Mesendoderm (in vitro differentiated cells): ENCODE measurements around the gene HRH1.
"Not testable (repeated sequence)": the region's sequence is repeated elsewhere in the genome, so short reads cannot be mapped to it uniquely, and the experiment has no call there.

Experiments used
- DNase-seq: peaks from one replicate; pipeline ENCODE4 v3.0.0; 2013
- H2AK5ac ChIP-seq: 2 replicates; pipeline ENCODE4 v1.6.1; 2013; ENCODE audit warnings: low read length, inconsistent platforms
- H2BK120ac ChIP-seq: 2 replicates; pipeline ENCODE4 v1.6.1; 2013; ENCODE audit warnings: low read depth, mild to moderate bottlenecking, low read length, moderate library complexity, mixed read lengths
- H2BK15ac ChIP-seq: replicated peaks from 2 replicates; pipeline ENCODE4 v1.6.1; 2013; ENCODE audit warnings: low read depth, mild to moderate bottlenecking, moderate library complexity
- H2BK5ac ChIP-seq: 2 replicates; pipeline ENCODE4 v1.6.1; 2013; ENCODE audit warnings: low read length, inconsistent platforms
- H3K18ac ChIP-seq: 2 replicates; pipeline ENCODE4 v1.6.1; 2013; ENCODE audit warnings: mild to moderate bottlenecking, low read length, mixed read lengths
- H3K23ac ChIP-seq: one replicate; pipeline ENCODE4 v1.6.1; 2013; ENCODE audit warnings: low read length
- H3K27ac ChIP-seq: 2 replicates; pipeline ENCODE4 v1.5.1; 2013; ENCODE audit warnings: low read depth, mild to moderate bottlenecking, inconsistent platforms, low read length, moderate library complexity
- H3K27me3 ChIP-seq: 2 replicates; pipeline ENCODE4 v1.6.1; 2013; ENCODE audit warnings: low read length, control low read depth, mild to moderate bottlenecking, inconsistent platforms; ENCODE audit not compliant: insufficient read depth, poor library complexity
- H3K36me3 ChIP-seq: 2 replicates; pipeline ENCODE4 v1.6.1; 2013; ENCODE audit warnings: low read length, inconsistent platforms; ENCODE audit not compliant: control insufficient read depth, insufficient read depth
- H3K4ac ChIP-seq: one replicate; pipeline ENCODE4 v1.6.1; 2013; ENCODE audit warnings: low read depth, mild to moderate bottlenecking, low read length, moderate library complexity
- H3K4me1 ChIP-seq: 2 replicates; pipeline ENCODE4 v1.6.1; 2013; ENCODE audit warnings: low read depth, low read length, inconsistent platforms; ENCODE audit not compliant: control insufficient read depth
- H3K4me2 ChIP-seq: 2 replicates; pipeline ENCODE4 v1.6.1; 2013; ENCODE audit warnings: low read length
- H3K4me3 ChIP-seq: 2 replicates; pipeline ENCODE4 v1.5.1; 2013; ENCODE audit warnings: mild to moderate bottlenecking, low read length
- H3K56ac ChIP-seq: one replicate; pipeline ENCODE4 v1.6.1; 2013; ENCODE audit warnings: low read length
- H3K79me1 ChIP-seq: 2 replicates; pipeline ENCODE4 v1.6.1; 2013; ENCODE audit warnings: low read length, inconsistent platforms
- H3K79me2 ChIP-seq: 2 replicates; pipeline ENCODE4 v1.6.1; 2013; ENCODE audit warnings: mild to moderate bottlenecking, low read length; ENCODE audit not compliant: control insufficient read depth, insufficient read depth
- H3K9ac ChIP-seq: 2 replicates; pipeline ENCODE4 v1.6.1; 2013; ENCODE audit warnings: low read length, inconsistent platforms
- H4K5ac ChIP-seq: one replicate; pipeline ENCODE4 v1.6.1; 2013; ENCODE audit warnings: low read length
- H4K8ac ChIP-seq: one replicate; pipeline ENCODE4 v1.6.1; 2013; ENCODE audit warnings: low read depth, mild to moderate bottlenecking, control low read depth, low read length, moderate library complexity
- WGBS: extraction: QIAGEN DNeasy Blood & Tissue Kit; methylation state at CpG from one replicate; pipeline ENCODE4 v1.1.7; 2013; ENCODE audit warnings: low lambda C conversion rate, missing lambda C conversion rate; ENCODE audit not compliant: insufficient coverage; ENCODE audit errors: extremely low coverage; 5-methylcytosine and 5-hydroxymethylcytosine counted together

HRH1 gene

GRCh38 chr3:11162401-11163345 lies 8.4 kb downstream of the HRH1 start:
- H3K18ac ChIP-seq, result no peak overlapping the region
- H2BK120ac ChIP-seq, result no peak overlapping the region
- no peak overlapping the region for H2BK15ac ChIP-seq
- no peaks in the 10 kb centered on the region for H3K36me3 ChIP-seq
- H3K4me1 ChIP-seq, result no peaks in the 10 kb centered on the region
- H2BK5ac ChIP-seq, result no peak overlapping the region
- no peak for DNase-seq
- H3K56ac ChIP-seq, result no peak overlapping the region
- no peaks in the 10 kb centered on the region for H3K79me2 ChIP-seq
- H3K27ac ChIP-seq, result no peak overlapping the region
- no peak overlapping the region for H4K5ac ChIP-seq
- H3K23ac ChIP-seq, result no peak overlapping the region
- H2AK5ac ChIP-seq, result no peak overlapping the region
- no peak overlapping the region for H3K4me2 ChIP-seq
- no peaks in the 10 kb centered on the region for H3K79me1 ChIP-seq
- WGBS, result no CpG with 5 or more reads among the region's 6 CpGs
- H3K9ac ChIP-seq, result no peak overlapping the region
- H4K8ac ChIP-seq, result no peak overlapping the region
- no peak overlapping the region for H3K4me3 ChIP-seq
- H3K4ac ChIP-seq, result no peak overlapping the region
- no peaks in the 10 kb centered on the region for H3K27me3 ChIP-seq

DNA sequence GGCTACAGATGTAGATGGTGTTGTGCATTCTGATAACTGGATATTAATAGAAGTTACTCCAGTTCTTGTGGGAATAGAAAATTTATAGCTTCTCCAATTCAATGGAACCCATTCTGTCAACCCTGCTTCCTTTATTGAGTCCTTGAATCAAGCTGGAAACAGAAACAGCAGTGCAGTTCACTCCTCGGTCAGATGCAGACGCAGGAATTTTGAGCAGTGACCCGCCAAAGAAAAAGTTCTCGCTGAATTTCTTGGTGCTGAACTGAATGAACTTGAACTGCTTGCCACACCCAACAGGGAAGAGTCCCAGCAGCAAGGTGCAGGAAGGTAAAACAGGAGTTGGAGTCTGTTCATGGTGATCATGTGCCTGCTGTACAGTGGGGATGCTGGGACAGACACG lies 10.3 kb downstream of the HRH1 start:
- Histone ChIP-seq H2BK5ac (no peak overlapping the region), H4K8ac (no peak overlapping the region), H3K4me2 (no peak overlapping the region), H3K79me2 (no peaks in the 10 kb centered on the region), H4K5ac (no peak overlapping the region), H3K4me3 (no peak overlapping the region), H3K4me1 (no peaks in the 10 kb centered on the region), H3K9ac (no peak overlapping the region), H3K18ac (no peak overlapping the region), H3K36me3 (no peaks in the 10 kb centered on the region), H2BK120ac (no peak overlapping the region), H2BK15ac (no peak overlapping the region), H3K27me3 (no peaks in the 10 kb centered on the region), H3K56ac (no peak overlapping the region), H3K4ac (no peak overlapping the region), H3K79me1 (no peaks in the 10 kb centered on the region), H3K23ac (no peak overlapping the region), H2AK5ac (no peak overlapping the region), H3K27ac (no peak overlapping the region)
- DNase-seq, result no peak
- WGBS, result no CpG with 5 or more reads among the region's 5 CpGs

DNA sequence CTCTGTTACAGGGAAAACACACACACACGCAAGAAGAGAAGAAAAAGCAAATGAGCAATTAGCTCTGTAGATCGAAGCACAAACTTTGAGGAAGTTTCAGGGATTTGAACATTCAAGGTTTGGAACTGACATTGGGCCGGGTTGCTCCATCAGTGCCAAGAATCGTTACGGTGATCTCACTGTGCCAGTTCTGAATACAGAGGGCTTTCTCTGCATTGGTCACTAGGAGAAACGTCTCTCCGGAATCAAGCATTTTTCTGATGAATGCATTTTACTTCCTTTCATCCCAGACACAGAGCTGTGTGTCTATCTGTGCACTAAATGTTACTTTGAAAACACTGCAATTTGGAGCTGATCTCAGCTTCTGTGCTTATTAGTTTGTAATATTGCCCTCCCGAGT lies 11.2 kb downstream of the HRH1 start:
- Histone ChIP-seq H3K4me3 (no peak overlapping the region), H3K27ac (no peak overlapping the region), H3K27me3 (no peaks in the 10 kb centered on the region), H3K4me1 (no peaks in the 10 kb centered on the region), H3K36me3 (no peaks in the 10 kb centered on the region), H3K79me1 (no peaks in the 10 kb centered on the region), H2BK120ac (no peak overlapping the region), H3K23ac (no peak overlapping the region), H3K9ac (no peak overlapping the region), H2BK15ac (no peak overlapping the region), H3K18ac (no peak overlapping the region), H3K56ac (no peak overlapping the region), H2BK5ac (no peak overlapping the region), H4K5ac (no peak overlapping the region), H3K4ac (no peak overlapping the region), H2AK5ac (no peak overlapping the region), H3K4me2 (no peak overlapping the region), H4K8ac (no peak overlapping the region), H3K79me2 (no peaks in the 10 kb centered on the region)
- DNase-seq, result no peak
- no CpG with 5 or more reads among the region's 8 CpGs for WGBS

- not testable (repeated sequence) for H3K18ac ChIP-seq, H3K36me3 ChIP-seq, H3K27me3 ChIP-seq, H3K4me3 ChIP-seq, H3K79me2 ChIP-seq, H4K5ac ChIP-seq, H4K8ac ChIP-seq, H3K56ac ChIP-seq, H2BK5ac ChIP-seq, H2AK5ac ChIP-seq, H3K23ac ChIP-seq, H2BK120ac ChIP-seq, H3K79me1 ChIP-seq, H3K4me1 ChIP-seq, H3K4me2 ChIP-seq, H3K4ac ChIP-seq, H2BK15ac ChIP-seq, H3K9ac ChIP-seq, H3K27ac ChIP-seq
- no CpG with 5 or more reads among the region's 12 CpGs for WGBS
- peak; percentile 47 for DNase-seq
Measured at GRCh38 chr3:11166807-11167400, 12.6 kb downstream of the HRH1 start.

DNA sequence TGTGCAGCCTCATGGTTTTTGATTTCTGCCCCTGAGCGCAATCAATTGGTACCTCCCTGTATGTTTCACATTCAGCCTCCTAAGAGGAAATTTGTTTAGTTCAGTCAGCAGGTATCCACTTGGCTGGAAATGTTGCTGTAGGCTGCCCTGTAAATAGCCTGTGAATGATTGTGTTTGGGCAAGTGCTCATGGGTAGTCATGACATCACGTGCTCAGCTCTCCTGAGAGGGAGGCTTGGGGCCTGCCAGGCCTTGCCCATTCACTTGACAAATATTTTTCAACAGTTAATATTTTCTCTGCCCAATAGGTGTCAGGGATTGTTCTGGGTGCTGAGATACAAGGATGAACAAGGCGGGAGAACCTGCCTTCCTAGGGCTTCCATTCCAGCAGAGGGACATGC lies 13.3 kb downstream of the HRH1 start:
- no peak overlapping the region for H3K9ac ChIP-seq
- WGBS, result no CpG with 5 or more reads among the region's 3 CpGs
- no peak for DNase-seq
- no peak overlapping the region for H3K18ac ChIP-seq
- no peak overlapping the region for H2BK15ac ChIP-seq
- H3K4me3 ChIP-seq, result no peak overlapping the region
- no peak overlapping the region for H2AK5ac ChIP-seq
- H3K27me3 ChIP-seq, result no peaks in the 10 kb centered on the region
- H3K4me1 ChIP-seq, result no peaks in the 10 kb centered on the region
- H2BK5ac ChIP-seq, result no peak overlapping the region
- H3K79me1 ChIP-seq, result no peaks in the 10 kb centered on the region
- H3K36me3 ChIP-seq, result no peaks in the 10 kb centered on the region
- H4K8ac ChIP-seq, result no peak overlapping the region
- H3K56ac ChIP-seq, result no peak overlapping the region
- no peak overlapping the region for H3K4me2 ChIP-seq
- H3K27ac ChIP-seq, result no peak overlapping the region
- no peaks in the 10 kb centered on the region for H3K79me2 ChIP-seq
- no peak overlapping the region for H3K4ac ChIP-seq
- no peak overlapping the region for H3K23ac ChIP-seq
- H2BK120ac ChIP-seq, result no peak overlapping the region
- H4K5ac ChIP-seq, result no peak overlapping the region
